HG03066 (cell line): ENCODE measurements around the gene PTPN6.
"Not testable (repeated sequence)": the region's sequence is repeated elsewhere in the genome, so short reads cannot be mapped to it uniquely, and the experiment has no call there.

ENCODE experiments used
- ATAC-seq: cut with Tn5 transposase; IDR thresholded peaks from one replicate; pipeline ENCODE4 v1.9.1; 2021; ENCODE audit warnings: low read depth; ENCODE audit not compliant: unreplicated experiment

PTPN6 gene

GRCh38 chr12:6950811-6951540 is at the start of gene PTPN6:
Gene PTPN6, plus strand, starts transcription at chr12:6951356. Its CDS starts 157 bp downstream, at chr12:6951513.
- no peak for ATAC-seq

DNA sequence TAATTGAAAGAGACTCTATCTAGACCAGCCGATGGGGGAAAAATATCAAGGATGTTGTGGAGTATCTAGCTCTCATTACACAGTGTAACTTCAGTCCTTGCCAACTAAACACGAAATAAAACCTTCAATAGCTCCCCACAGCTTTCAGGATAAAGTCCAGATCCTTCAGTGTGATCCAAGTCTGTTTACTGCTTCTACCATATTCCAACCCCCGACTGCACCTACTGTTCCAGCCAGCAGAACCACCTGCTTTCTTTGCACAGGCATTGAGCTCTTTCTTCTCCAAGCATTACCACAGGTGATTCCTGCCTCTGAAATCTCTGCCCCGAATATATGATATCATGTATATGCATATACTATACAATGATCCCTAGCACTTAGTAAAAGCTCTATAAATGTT is 48.7 kb upstream of the PTPN6 start:
- no peak for ATAC-seq

- no peak for ATAC-seq
Observed at GRCh38 chr12:6903722-6904121, 47.4 kb upstream of the PTPN6 start.

DNA sequence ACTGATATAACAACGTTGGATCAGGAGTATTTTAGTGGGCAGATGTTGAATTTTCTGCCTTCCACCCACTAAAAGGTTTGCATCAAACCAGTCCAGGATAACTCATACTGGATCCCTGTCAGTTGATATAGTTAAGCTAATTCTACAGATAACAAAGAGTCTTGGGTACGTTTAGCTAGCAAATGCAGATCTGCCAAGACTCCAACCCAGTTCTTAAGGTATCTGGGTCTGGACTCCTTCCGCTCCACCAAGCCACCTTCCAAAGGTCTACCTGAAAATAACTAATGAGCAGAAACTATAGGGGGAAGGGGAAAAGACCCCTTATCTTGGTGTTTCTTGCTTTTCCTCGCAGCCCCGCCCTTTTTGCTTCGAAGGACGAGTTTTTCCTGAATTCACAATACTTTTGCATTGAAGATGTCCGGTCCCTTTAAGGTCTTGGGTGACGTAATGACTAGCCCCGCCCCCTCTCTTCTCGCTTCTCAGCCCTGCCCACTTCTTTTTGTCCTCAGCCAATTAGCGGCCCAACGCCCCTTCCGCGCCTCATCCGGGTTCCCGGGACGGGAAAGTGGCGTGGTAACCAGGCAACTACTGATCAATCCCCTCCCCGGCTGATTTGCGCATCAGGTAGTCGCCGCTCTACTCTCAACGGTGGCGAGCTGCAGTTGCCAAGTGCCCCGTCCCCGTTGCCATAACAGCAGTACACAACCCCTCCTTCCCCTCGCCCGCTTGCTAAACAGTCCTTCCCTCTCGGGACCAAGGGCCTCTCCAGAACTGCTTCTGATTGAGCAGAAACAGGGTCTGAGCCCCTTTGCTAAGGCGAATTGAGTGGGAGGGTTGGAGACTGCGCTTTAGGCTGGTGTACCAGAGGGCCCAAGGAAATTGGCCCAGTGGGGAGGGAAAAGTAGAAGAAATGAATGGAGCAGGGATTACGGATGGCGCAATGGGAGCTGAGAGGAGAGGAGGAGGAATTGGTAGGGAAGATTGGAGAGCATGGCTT is 46.6 kb upstream of the PTPN6 start, which contains the start of gene LRRC23:
Gene LRRC23, plus strand, starts transcription at position 543 of the 997 bp plus-strand sequence. CDS start 812 bp downstream, outside the sequence.
- peak; percentile 97 for ATAC-seq

- ATAC-seq, result no peak
Observed at GRCh38 chr12:6905414-6906040, 45.6 kb upstream of the PTPN6 start.

- not testable (repeated sequence) for ATAC-seq
Observed at GRCh38 chr12:6908141-6908540, 43.0 kb upstream of the PTPN6 start.

- ATAC-seq, result no peak
Observed at GRCh38 chr12:6909421-6910145, 41.6 kb upstream of the PTPN6 start.

DNA sequence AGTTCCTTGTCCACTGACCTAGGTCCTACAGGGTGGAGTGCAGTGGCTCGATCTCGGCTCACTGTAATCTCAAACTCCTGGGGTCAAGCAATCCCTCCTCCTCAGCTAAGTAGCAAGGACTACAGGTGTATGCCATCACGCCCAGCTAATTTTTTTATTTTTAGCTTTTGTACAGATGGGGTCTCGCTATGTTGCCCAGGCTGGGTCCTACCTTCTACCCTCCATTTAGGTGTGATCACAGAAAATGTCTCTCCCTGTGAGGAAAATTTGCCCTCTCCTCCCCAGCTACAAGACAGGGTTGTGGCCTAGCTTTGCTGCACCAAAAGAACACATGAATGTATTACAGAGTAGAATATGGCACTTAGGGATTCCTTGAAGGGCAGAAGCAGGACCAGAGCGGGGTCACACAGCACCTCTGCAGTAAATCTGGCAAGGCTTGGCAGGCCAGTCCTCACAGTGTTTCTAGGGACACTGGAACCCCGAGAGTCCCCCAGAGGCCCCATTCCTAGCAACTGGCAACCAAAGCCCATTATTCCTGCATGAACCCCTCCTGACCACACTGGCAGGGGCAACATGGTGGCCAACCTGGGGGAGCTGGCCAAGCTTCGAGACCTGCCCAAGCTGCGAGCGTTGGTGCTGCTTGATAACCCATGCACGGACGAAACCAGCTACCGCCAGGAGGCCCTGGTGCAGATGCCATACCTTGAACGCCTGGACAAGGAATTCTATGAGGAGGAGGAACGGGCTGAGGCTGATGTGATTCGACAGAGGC is 38.8 kb upstream of the PTPN6 start:
- ATAC-seq, result no peak

DNA sequence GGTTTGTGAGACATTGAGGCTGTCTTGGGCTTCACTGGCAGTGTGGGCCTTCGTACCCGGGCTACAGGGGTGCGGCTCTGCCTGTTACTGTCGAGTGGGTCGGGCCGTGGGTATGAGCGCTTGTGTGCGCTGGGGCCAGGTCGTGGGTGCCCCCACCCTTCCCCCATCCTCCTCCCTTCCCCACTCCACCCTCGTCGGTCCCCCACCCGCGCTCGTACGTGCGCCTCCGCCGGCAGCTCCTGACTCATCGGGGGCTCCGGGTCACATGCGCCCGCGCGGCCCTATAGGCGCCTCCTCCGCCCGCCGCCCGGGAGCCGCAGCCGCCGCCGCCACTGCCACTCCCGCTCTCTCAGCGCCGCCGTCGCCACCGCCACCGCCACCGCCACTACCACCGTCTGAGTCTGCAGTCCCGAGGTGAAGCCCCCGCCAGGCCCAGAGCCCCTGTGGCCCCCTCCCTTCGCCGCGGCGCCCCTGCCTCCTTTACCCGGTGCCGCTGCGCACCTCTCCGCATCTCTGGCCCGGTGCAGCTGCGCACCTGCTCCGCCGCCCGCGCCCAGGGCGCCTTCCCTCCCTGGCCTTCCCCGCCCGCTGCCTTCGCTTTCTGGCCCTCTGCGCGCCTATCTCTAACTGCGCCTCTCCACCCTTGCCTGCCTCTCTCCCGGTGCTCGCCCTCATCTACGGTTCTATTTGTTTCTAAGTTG is 36.8 kb upstream of the PTPN6 start, which contains the start of gene ENO2:
Gene ENO2, plus strand, starts transcription at position 335 of the 701 bp plus-strand sequence. CDS start 1,253 bp downstream, outside the sequence.
- ATAC-seq, result peak; percentile 76

DNA sequence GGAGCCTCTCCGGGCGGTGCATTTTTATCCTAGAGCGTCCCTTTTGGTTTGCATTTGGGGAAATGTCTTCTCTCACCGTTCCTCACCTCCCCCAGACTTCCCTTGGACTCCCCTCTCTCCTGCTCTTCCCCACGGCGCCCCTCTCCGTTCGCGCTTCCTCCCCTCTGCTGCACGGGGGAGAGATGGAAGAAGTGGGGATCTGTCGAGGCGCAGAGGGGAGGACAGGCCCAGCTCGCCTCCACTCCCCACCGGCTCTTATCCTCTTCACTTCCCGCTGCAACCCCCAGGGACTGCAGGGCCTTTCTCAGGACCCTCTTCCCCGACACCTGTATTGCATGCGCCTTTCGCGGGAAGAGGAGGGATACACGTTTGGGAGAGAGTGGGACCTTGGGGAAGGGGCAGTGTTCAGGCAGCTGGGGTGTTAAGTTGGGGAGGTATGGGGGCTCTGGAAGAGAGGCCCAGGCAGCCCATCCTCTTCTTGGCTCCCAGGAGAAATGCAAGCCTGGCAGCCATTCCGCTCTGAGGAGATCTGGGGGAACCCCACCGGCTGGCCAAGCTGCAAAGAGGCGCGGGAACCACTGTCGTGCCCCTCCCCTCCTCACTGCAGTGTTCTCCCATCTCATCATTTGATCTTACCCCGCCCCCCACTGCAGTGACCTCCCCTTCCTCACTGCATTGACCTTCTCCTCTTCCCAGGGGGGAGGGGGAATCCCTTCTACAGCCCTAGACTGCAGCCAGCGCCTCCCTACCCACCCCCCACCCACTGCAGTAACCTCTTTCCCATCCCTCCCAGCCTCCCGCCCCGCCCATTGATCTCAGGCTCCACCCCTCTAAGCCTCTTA is 36.0 kb upstream of the PTPN6 start:
- no peak for ATAC-seq

- no peak for ATAC-seq
Observed at GRCh38 chr12:6915789-6916285, 35.3 kb upstream of the PTPN6 start.

- ATAC-seq, result no peak
Observed at GRCh38 chr12:6916426-6917200, 34.5 kb upstream of the PTPN6 start.

DNA sequence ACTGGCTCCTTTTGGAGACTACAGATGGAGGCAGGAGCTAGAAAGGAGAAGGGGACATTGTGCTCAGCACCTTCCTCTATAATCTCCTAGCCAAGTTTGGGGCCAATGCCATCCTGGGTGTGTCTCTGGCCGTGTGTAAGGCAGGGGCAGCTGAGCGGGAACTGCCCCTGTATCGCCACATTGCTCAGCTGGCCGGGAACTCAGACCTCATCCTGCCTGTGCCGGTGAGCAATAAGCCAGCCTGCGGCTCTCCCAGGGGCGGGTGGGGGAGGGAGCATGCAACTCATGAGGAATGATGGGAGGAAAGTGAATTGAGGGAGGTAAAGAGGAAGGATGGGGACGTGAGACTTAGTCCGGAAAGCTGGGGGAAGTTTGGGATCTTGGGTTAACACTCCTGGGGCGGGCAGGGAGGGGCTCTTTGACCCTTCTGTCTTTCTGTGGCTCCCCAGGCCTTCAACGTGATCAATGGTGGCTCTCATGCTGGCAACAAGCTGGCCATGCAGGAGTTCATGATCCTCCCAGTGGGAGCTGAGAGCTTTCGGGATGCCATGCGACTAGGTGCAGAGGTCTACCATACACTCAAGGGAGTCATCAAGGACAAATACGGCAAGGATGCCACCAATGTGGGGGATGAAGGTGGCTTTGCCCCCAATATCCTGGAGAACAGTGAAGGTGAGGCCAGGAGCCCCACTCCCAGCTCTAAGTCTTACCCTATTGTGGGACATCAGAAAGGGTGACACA is 33.5 kb upstream of the PTPN6 start:
- no peak for ATAC-seq

- no peak for ATAC-seq
Observed at GRCh38 chr12:6919588-6919987, 31.6 kb upstream of the PTPN6 start.

DNA sequence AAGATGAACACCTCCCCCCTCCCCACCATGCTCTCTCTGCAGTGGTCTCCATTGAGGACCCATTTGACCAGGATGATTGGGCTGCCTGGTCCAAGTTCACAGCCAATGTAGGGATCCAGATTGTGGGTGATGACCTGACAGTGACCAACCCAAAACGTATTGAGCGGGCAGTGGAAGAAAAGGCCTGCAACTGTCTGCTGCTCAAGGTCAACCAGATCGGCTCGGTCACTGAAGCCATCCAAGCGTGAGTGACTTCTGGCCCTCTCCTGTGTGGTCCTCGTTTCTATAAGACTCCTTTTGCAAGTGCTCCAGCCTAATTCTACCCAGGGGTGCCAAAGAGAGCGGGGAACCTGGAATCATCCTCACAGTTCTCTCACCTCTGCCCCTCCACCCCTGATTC is 29.6 kb upstream of the PTPN6 start:
- no peak for ATAC-seq
